GM18907 (cell line): ENCODE measurements around the gene TRMT2A.
"Not testable (repeated sequence)": the region's sequence is repeated elsewhere in the genome, so short reads cannot be mapped to it uniquely, and the experiment has no call there.

Experiments used
- ATAC-seq: cut with Tn5 transposase; IDR thresholded peaks from one replicate; pipeline ENCODE4 v1.9.1; 2021; ENCODE audit warnings: mild to moderate bottlenecking, moderate library complexity; ENCODE audit not compliant: unreplicated experiment

The TRMT2A gene

DNA sequence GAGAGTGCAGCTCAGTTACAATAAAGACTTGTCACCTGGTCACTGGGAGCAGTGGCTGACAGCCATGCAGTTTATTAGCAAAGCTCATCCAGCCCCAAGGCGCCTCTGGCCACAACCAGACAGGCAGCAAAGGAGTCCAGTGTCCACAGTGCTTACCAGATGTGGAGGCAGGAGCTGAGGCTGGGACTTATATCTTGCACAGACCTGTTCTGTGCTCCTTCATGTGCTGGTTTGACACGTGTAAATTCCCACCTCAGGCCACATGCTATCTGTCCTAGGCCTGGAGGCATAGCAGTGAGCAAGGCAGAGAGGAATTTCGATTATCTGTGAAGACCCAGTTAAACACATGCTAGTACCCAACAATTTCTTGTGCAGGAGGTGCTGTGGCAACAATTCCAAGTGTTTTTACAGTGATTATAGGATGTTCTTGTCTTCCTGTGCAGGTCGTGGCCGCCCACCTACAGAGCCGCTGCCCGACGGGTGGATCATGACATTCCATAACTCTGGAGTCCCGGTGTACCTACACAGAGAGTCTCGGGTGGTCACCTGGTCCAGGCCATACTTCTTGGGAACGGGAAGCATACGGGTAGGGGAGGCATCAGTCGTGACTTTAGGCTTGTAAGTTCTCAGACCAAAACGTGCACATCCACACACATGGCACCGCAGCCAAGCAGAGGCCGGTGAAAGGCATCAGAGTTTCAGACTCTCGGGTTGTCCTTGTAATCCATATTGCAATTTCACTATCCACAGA is 27.6 kb downstream of the TRMT2A start:
- no peak for ATAC-seq

- ATAC-seq = no peak
Measured at GRCh38 chr22:20088263-20088648, 28.8 kb downstream of the TRMT2A start.

DNA sequence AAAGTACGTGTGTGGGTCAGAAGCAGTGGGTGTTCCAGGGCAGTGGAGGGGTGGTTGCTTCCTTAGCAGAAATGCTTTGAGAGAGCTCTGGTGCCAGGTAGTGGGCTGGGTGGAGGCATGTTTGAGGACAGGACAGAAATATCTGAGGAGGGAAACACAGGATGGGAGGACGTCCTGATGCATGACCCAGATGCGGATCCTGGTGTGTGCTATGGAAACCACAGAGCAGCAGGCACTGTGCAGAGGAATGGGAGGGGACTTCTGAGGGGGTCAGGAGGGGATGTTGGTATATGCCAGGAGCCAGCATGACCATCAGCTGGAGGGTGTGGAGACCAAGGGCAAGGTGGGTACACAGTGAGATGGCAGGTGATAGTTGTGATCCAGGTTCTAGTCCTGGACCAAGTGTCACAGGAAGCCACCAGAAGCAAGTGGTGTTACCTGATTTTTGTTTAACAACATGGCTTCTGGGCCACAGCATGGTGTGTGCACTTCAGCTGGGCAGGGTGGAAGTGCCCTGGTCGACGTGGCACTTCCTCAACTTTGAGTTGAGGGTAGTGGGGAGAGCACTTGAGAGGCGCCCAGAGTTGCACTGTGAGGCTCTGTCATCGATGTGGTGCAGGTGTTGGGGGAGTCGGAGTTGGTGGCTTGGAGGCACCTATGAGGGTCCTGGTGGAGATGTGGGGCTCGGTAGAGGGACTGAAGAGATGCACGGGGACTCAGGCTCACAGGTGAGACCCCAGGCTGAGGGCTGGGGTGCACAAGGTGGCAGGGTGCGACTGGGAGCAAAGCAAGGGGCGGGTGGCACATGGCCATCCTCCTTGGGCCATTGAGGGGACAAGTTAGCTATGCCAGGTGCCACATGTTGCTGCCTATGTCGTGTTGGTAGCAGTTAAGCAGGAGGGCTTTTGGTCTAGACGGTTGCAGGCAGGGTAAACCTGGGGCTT is 29.4 kb downstream of the TRMT2A start:
- no peak for ATAC-seq

DNA sequence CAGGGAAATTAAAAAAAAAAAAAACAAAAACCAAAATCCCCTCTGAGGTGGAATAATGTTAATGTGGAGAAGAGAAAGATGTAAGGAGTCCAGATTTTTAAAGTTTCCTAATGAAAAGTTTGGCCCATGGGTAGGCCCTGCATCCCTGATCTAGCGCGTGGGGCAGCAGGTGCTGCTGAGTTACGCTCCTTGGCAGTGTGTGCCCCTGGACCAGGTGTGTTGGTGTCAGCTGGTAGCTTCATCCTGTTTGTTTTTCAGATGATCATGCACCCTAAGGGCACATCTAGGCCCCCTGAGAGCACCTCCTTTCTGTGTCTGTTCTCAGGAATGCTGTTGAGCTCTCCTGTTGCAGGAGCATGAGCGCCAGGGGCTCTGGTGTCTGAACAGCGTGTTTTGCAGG is 30.3 kb downstream of the TRMT2A start:
- ATAC-seq = no peak

DNA sequence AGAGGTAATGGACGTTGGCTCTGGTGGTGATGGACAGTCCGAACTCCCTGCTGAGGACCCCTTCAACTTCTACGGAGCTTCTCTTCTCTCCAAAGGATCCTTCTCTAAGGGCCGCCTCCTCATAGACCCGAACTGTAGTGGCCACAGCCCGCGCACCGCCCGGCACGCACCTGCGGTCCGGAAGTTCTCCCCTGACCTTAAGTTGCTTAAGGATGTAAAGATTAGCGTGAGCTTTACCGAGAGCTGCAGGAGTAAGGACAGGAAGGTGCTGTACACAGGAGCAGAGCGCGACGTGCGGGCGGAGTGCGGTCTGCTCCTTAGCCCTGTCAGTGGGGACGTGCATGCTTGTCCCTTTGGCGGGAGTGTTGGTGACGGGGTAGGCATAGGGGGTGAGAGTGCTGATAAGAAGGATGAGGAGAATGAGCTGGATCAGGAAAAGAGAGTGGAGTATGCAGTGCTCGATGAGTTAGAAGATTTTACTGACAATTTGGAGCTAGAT is 30.9 kb downstream of the TRMT2A start:
- no peak for ATAC-seq

- no peak for ATAC-seq
Measured at GRCh38 chr22:20085651-20086050, 31.4 kb downstream of the TRMT2A start.

- ATAC-seq = no peak
Measured at GRCh38 chr22:20084547-20085413, 32.2 kb downstream of the TRMT2A start.

DNA sequence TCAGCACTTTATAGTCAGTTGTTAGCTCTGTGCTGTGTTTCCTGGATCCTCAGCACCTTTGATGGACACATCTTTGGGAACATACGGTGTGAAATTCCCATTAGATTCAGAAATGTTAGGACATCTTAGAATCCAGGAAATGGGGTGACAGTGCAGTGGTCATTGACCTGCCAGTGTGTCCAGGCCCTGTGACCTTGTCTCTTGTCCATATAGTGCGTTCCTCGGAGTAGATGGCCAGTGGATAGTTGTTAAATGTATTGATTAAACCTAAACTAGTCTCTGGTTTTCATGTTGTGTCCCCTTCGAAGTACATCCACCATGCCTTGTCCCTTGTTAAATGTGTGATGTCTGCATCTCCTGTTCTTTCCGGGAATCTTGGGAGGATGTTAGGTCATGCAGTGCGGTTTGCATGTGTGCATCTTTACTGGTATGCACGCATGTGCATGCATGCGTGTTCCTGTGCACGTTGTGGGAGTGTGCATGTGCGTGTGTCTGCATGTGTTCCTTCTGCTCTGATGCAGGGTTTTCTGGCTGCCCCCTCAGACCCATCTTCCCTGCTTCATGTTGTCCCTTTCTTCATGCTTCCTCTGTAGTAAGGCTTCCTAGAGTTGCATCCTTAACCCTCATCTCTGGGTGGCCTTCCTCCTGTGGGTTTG is 33.0 kb downstream of the TRMT2A start:
- ATAC-seq = no peak

GRCh38 chr22:20083157-20083890 is 33.7 kb downstream of the TRMT2A start:
- ATAC-seq = no peak

DNA sequence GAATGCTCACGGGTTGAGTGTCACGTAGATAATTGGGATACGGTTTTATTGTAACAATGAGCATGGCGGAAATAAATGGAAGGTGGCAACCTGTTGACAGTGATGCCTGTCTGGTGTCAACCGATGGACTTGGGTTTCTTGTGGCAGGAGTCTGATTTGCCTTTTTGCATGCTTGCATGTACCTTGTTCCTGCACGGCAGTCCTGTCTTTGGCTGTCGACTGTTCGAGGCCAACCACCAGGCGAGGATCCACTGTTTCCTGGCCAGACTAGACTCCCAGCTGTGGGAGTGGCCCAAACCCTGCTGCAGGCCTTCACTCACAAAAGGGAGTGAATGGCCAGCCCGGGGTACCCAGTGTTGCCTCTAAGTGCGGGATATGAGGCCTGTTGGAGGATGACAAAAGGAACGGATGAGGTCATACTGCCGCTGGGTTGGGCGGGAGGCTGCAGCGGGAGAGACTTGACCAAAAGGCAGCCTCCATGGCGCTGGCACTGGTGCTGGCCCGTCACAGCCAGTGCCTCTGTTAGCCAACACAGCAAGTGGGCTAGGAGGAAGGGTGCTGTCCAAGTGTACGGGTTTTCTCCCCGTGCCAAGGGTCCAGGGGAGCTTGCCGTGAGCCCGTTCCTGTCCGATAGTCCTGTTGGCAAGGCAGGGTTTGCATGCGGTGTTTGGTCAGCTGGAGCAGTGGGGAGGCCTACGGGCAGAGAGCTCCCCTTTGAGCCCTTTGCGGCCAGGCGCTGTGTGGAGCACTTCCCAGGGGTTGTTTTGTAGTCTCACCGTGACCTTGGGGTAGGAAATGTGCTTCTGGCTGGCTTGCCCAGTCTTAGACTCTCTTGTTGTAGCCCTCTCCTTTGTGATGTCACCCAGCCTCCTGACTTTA is 36.0 kb downstream of the TRMT2A start:
- peak; percentile 1 for ATAC-seq

DNA sequence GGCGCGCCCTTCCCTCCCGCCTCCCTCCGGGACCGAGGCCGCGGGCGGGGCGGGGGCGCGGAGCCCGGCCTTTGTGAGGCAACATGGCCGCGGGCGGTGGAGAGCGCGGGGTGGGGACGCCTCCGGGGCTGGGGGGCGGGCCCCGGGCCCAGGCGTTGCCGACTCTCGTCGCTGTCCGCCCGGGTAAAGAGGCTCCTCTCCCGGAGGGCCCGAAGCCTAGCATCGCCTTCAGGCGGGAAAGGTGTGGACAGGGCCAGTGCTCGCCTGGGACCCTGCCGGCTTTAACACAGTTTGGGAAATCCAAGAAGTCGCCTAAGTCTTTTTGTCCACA is 36.6 kb downstream of the TRMT2A start:
- peak; percentile 60 for ATAC-seq

DNA sequence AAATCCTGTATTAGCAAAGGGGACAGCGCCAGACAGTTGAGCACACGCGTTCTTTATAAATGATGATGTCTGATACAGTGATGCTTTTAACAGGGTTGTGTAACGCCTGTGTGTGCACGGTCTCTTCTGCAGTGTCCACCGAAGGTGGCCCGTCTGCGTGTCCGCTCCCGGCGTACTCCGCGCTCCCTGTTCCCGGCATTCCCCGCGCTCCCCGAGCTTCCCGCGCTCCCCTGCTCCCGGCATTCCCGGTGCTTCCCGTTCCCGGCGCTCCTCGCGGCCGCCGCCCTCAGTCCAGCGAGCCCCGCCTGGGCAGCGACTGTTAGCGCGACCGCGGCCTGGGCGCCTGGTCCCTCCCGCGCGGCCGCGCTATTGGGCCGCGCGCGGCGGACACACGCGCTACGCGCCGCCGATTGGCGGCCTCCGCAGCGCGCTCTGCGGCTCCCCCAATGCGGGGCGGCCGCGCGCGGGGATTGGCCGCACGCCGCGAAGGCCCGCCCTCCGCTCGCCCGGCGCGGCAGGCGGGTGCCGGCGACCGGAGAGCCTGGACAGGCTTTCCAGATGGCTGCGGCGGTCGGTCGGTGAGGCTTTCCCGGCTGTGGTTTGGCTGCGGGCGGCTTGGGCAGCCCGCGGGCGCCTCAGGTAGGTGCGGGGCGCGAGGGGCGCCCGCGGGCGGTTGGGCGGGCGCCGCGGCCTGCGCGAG is 37.1 kb downstream of the TRMT2A start, which contains the start of gene DGCR8:
Gene DGCR8 (plus strand): TSS at position 497 of the 700 bp plus-strand sequence. CDS start 5,723 bp downstream, outside the sequence.
- ATAC-seq = peak; percentile 75

GRCh38 chr22:20076627-20077172 is 40.3 kb downstream of the TRMT2A start:
- no peak for ATAC-seq

GRCh38 chr22:20071524-20071972 is 45.5 kb downstream of the TRMT2A start:
- no peak for ATAC-seq

DNA sequence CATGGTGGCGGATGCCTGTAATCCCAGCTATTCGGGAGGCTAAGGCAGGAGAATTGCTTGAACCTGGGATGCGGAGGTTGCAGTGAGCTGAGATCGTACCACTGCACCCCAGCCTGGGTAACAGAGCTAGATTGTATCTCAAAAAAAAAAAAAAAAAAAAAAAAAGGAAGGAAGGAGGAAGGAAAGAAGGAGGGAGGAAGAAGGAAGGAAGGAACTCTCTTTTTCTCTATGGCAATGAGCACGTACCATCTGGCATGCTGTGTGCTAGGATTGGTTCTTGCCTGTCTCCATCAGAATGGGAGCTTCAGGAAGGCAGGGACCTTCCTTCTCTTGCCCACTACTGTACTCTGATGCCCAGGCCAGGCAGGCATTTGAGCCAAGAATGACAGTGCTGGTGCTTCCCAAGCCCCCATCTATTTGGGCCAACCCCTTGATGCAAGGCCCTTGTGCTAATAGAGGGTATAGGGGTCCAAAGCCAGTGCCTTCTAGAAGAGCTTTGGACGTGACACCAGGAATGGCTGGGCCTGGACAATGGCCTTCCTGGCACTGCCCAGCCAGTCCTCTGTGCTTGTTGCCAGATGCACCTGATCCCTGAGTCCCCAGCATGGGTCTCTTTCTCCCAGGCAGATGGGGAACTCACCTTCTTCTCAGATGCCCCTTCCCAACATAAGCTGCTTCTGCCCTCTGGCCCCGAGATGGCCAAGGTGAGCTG is 47.5 kb downstream of the TRMT2A start:
- no peak for ATAC-seq

DNA sequence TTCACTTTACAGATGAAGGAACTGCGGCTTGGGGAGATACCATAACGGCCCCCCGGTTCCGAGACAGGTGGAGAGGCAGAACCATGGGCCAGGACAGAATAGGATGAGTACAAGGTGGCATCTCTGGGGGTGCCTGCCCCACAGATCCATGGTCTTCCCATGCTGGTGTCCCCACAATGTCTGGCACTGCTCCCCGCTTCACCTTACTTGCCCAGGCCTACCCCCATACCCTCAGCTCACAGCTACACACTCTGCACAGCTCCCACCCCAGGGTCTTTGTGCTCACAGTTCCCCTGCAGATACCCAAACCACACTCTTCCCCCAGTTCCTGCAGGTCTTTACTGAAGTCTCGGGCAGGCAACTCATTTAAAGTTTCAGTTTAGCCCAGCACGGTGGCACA is 48.4 kb downstream of the TRMT2A start:
- no peak for ATAC-seq

DNA sequence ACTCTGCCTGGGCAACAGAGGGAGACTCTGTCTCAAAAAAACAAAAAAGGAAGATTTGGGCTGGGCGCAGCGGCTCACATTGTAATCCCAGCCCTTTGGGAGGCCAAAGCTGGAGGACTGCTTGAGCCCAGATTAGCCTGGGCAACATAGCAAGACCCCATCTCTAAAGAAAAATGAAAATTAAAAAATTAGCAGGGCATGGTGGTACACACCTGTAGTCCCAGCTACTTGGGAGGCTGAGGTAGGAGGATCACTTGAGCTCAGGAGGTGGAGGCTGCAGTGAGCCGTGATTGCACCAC is 49.7 kb downstream of the TRMT2A start:
- ATAC-seq = not testable (repeated sequence)
